NOMO-1 treated with dmso at 0.1 percent for 144 hours (cell line): Measurements from ENCODE around the gene PCDHA3.
"Not testable (repeated sequence)": the region's sequence is repeated elsewhere in the genome, so short reads cannot be mapped to it uniquely, and the experiment has no call there.

Experiments used
- DNase-seq: peaks from one replicate; lab custom pipeline; 2025; ENCODE audit not compliant: unreplicated experiment; lab: John Stamatoyannopoulos, UW

The PCDHA3 gene

GRCh38 chr5:140800816-140801493 lies at the start of gene PCDHA3:
PCDHA3 (plus strand) TSS chr5:140801057.
- DNase-seq: no peak

GRCh38 chr5:140753561-140753960 lies 47.3 kb upstream of the PCDHA3 start:
- DNase-seq: no peak

- no peak for DNase-seq
Observed at GRCh38 chr5:140764177-140764973, 36.5 kb upstream of the PCDHA3 start.

DNA sequence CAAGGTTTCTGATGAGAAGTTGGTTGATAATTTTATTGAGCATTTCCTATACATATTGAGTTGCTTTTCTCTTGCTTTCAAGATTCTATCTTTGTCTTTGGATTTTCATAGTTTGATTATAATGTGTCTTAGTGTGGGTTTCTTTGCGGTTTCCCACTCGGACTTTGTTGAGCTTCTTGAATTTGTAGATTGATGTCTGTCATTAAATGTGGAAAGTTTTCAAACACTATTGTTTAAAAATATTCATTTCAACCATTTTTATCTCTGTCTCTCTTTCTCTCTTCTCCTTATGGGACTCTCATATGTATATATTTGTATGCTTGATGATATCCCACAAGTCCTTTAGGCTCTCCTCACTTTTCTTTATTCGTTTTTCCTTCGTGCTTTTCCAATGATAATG lies 33.4 kb upstream of the PCDHA3 start:
- DNase-seq: no peak

DNA sequence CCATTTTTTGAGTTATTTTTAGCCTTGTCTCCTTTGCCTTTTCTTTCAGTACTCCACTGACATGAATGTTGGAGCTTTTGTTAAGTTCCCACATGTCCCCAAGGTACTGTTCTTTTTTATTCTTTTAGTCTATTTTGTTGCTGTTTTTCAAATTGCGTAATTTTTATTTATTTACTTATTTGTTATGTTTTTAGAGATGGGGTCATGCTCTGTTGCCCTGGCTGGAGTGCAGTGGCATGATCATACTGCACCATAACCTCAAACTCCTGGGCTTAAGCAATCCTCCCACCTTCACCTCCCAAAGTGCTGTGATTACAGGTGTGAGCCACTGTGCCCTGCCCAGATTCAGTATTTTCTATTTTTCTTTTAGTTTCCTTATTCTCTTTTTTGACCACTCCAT lies 20.3 kb upstream of the PCDHA3 start:
- DNase-seq: no peak

GRCh38 chr5:140785905-140786686 lies 14.8 kb upstream of the PCDHA3 start, which contains the start of gene PCDHA1:
PCDHA1 (plus strand) TSS chr5:140786140.
- no peak for DNase-seq

DNA sequence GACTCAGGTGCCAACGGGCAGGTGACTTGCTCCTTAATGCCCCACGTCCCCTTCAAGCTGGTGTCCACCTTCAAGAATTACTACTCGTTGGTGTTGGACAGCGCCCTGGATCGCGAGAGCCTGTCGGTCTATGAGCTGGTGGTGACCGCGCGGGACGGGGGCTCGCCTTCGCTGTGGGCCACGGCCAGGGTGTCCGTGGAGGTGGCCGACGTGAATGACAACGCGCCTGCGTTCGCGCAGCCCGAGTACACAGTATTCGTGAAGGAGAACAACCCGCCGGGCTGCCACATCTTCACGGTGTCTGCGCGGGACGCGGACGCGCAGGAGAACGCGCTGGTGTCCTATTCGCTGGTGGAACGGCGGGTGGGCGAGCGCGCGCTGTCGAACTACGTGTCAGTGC lies 13.4 kb upstream of the PCDHA3 start:
- DNase-seq: not testable (repeated sequence)

- DNase-seq: not testable (repeated sequence)
Observed at GRCh38 chr5:140787849-140788504, 12.9 kb upstream of the PCDHA3 start.

DNA sequence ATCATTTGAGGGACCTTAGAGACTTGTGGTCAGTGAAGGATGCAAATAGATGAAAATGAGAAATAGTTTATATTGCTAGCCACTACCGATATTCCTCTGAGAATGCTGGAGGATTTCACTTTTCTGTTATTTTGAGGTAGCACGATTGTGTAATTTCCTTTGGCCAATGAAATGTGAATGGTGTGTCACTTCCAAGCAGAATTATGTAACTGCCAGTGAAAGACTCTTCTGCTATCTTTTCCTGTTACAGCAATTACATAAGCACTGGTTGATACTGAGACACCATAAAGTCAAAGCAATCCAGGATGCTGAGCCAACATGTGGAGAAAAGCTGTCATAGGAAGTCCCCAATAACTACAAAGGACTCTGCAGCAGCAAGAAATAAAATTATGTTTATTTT lies 9.8 kb upstream of the PCDHA3 start:
- peak; percentile 43 for DNase-seq

DNA sequence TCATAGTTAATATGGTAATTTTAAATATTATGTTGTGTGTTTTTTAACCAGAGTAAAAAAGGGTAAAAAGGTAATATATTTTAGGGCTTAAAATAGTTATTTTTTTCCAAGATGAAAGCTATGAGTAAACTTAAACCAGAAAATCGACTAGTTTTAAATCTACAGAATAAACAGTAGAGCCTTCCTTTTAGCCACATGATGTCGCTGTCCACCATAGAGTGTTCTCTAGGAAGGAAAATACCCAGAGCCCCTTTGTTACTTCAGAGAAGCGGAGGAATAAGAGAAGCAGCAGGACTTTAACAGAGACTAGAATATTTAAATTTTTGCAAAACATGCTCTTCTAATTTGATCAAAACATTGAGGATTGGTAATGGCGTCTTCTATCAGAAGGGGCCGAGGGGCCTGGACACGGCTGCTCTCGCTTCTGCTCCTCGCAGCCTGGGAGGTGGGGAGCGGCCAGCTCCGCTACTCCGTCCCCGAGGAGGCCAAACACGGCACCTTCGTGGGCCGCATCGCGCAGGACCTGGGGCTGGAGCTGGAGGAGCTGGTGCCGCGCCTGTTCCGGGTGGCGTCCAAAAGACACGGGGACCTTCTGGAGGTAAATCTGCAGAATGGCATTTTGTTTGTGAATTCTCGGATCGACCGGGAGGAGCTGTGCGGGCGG lies 6.1 kb upstream of the PCDHA3 start, which contains the start of gene PCDHA2:
Gene PCDHA2 (plus strand): TSS at position 258 of the 664 bp plus-strand sequence.
- DNase-seq: no peak

- no peak for DNase-seq
Observed at GRCh38 chr5:140795259-140795641, 5.6 kb upstream of the PCDHA3 start.

DNA sequence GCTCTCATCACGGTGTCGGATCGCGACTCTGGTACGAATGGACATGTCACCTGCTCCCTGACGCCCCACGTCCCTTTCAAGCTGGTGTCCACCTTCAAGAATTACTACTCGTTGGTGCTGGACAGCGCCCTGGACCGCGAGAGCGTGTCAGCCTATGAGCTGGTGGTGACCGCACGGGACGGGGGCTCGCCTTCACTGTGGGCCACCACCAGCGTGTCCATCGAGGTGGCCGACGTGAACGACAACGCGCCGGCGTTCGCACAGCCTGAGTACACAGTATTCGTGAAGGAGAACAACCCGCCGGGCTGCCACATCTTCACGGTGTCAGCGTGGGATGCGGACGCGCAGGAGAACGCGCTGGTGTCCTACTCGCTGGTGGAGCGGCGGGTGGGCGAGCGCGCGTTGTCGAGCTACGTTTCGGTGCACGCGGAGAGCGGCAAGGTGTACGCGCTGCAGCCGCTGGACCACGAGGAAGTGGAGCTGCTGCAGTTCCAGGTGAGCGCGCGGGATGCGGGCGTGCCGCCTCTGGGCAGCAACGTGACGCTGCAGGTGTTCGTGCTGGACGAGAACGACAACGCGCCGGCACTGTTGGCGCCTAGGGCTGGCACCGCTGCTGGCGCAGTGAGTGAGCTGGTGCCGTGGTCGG lies 4.7 kb upstream of the PCDHA3 start:
- not testable (repeated sequence) for DNase-seq

DNA sequence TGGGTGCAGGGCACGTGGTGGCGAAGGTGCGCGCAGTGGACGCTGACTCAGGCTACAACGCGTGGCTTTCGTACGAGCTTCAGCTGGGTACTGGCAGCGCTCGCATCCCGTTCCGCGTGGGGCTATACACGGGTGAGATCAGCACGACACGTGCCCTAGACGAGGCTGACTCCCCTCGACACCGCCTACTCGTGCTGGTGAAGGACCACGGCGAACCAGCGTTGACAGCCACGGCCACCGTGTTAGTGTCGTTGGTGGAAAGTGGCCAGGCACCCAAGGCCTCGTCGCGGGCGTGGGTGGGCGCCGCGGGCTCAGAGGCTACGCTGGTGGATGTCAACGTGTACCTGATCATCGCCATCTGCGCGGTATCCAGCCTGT lies 4.2 kb upstream of the PCDHA3 start:
- DNase-seq: no peak

GRCh38 chr5:140801494-140801841 lies 611 bp downstream of the PCDHA3 start:
- DNase-seq: no peak

DNA sequence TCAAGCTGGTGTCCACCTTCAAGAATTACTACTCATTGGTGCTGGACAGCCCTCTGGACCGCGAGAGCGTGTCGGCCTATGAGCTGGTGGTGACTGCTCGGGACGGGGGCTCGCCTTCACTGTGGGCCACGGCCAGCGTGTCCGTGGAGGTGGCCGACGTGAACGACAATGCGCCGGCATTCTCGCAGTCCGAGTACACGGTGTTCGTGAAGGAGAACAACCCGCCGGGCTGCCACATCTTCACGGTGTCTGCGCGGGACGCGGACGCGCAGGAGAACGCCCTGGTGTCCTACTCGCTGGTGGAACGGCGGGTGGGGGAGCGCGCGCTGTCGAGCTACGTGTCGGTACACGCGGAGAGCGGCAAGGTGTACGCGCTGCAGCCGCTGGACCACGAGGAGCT lies 1.5 kb downstream of the PCDHA3 start:
- DNase-seq: not testable (repeated sequence)

GRCh38 chr5:140802781-140803271 lies 2.0 kb downstream of the PCDHA3 start:
- DNase-seq: no peak

GRCh38 chr5:140806834-140807775 lies 6.2 kb downstream of the PCDHA3 start, which contains the start of gene PCDHA4:
PCDHA4 (plus strand) TSS chr5:140807068.
- no peak for DNase-seq

- not testable (repeated sequence) for DNase-seq
Observed at GRCh38 chr5:140808241-140808888, 7.5 kb downstream of the PCDHA3 start.
